ENCODE results near the gene MRC2. TPM values are rescaled to one million over a fixed set of nuclear protein-coding genes. Genes with fewer than 3 reads are reported as not detected.

The MRC2 gene
- total RNA-seq, 4 donors from 2014 or later: 51.9 to 117 (median 78.0) TPM

DNA sequence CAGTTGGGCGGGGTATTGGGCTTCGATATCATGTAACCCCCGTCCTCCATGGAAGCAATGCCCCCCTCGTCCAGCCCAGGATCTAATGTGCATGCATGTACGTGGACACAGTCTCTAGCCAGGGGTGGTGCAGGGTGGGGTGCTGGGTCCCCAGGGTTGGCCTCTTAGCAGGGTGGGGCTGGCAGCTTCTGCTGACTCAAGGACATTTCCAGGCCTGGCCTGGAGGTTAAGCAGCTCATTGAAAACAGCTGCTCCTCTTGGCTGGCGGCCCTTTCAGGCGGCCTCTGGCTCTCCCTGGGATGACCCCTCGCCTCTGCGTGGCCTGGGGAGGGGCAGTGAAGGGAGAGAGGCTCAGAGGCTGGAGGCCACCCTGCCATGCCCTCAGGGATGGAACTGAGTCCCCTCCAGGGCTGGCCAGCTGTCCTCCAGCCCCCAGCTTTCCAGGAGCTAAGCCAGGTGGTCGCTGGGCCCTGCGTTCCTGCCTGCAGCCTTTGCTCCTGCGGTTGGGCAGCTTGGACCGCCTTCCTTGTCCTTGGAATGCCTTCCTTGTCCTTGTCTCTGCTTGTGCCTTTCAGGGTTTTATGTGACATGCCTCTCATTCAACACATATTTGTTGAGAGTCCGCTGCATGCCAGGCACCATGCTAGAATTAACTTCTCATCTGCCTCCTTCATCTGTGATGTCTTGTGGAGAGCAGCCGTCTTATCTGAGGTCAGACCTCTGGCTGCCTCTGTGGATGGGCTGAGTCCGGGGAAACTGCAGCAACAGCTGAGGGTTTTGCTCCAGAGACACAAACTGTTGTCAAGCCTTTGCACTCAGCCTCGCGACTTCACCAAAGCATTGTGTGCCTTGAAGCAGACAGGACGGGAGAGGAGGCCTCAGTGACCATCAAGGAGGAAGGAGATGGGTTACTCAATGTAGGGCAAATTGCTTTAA, 26.6 kb downstream of the MRC2 start:
- no peaks in the 10 kb centered on the region for H3K36me3 ChIP-seq
- no peaks in the 10 kb centered on the region for H3K27me3 ChIP-seq
- H3K4me1 ChIP-seq: peaks cover 0 to 46% (median 18%) of the 10 kb centered on the region in 4 donors
- no peaks in the 10 kb centered on the region for H3K9me3 ChIP-seq
- no peak overlapping the region for H3K27ac ChIP-seq
- TF ChIP-seq POLR2A (IDR thresholded peaks at IDR 0.05) (no peak), EP300 (IDR thresholded peaks at IDR 0.05) (peak in 1 of 2 donors; percentile 29), CTCF (IDR thresholded peaks at IDR 0.05) (no peak)
- peak; percentile 43 to 52 for DNase-seq (ENCODE audit: low spot score in 2 of 2)
- WGBS, 2 donors: 31 to 37% methylated on average over 14 to 19 of the region's 19 CpGs
- peak overlapping the region in 1 of 4 donors; percentile 54 for H3K4me3 ChIP-seq

GRCh38 chr17:62655656-62656055, 28.2 kb downstream of the MRC2 start:
- H3K27me3 ChIP-seq: no peaks in the 10 kb centered on the region
- 60 to 79% methylated on average over 6 of the region's 6 CpGs for WGBS, 2 donors

GRCh38 chr17:62656446-62656845, 29.0 kb downstream of the MRC2 start:
- Histone ChIP-seq H3K4me3 (no peak overlapping the region), H3K4me1 (peaks cover 0 to 42% (median 18%) of the 10 kb centered on the region in 4 donors), H3K9me3 (peaks cover 0 to 16% (median 0%) of the 10 kb centered on the region in 4 donors), H3K27me3 (no peaks in the 10 kb centered on the region), H3K36me3 (no peaks in the 10 kb centered on the region), H3K27ac (no peak overlapping the region)
- WGBS, 2 donors: 64 to 70% methylated on average over 1 of the region's 1 CpG
- TF ChIP-seq CTCF (IDR thresholded peaks at IDR 0.05) (no peak), EP300 (IDR thresholded peaks at IDR 0.05) (no peak), POLR2A (IDR thresholded peaks at IDR 0.05) (no peak)
- DNase-seq (ENCODE audit: low spot score in 2 of 2): no peak

More at GRCh38 chr17:62655656-62656055, 28.2 kb downstream of the MRC2 start:
- no peak for DNase-seq (ENCODE audit: low spot score in 2 of 2)
- no peak overlapping the region for H3K4me3 ChIP-seq
- no peak overlapping the region for H3K27ac ChIP-seq
- no peak for TF ChIP-seq CTCF (IDR thresholded peaks at IDR 0.05)
- TF ChIP-seq EP300 (IDR thresholded peaks at IDR 0.05): no peak
- TF ChIP-seq POLR2A (IDR thresholded peaks at IDR 0.05): no peak
- peaks cover 0 to 8% (median 0%) of the 10 kb centered on the region in 4 donors for H3K9me3 ChIP-seq
- H3K4me1 ChIP-seq: peaks cover 0 to 42% (median 18%) of the 10 kb centered on the region in 4 donors
- H3K36me3 ChIP-seq: no peaks in the 10 kb centered on the region

DNA sequence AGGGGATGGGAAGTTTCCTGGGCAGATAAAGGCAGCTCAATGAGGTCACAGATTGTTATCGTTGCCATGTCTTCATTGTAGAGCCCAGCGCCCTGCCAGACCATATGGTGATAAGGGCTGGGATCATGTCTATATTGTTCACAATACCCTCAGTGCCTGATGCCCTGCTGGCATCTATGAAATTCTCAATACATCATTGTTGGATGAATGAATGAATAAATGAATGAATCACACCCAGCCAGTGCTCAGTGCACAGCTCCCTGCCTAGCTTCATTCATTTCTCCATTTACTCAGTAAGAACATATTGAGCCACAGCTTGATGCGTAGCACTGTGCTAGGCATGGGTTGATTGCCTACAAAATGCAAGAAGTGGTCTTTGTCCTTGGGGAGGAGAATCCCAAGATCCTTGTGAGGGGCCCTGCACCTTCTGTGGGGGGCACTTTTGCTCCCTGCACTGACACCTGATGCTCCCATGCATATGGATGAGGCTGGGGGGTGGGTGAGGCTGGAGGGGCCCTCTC, 29.7 kb downstream of the MRC2 start:
- no peak overlapping the region for H3K27ac ChIP-seq
- 79 to 93% methylated on average over 3 of the region's 3 CpGs for WGBS, 2 donors
- DNase-seq (ENCODE audit: low spot score in 2 of 2): no peak

More for the DNA sequence above, 29.7 kb downstream of the MRC2 start:
- Histone ChIP-seq H3K36me3 (no peaks in the 10 kb centered on the region), H3K4me3 (no peak overlapping the region), H3K9me3 (peaks cover 0 to 17% (median 0%) of the 10 kb centered on the region in 4 donors), H3K27me3 (no peaks in the 10 kb centered on the region), H3K4me1 (peaks cover 0 to 38% (median 17%) of the 10 kb centered on the region in 4 donors)
- TF ChIP-seq POLR2A (IDR thresholded peaks at IDR 0.05) (no peak), CTCF (IDR thresholded peaks at IDR 0.05) (no peak), EP300 (IDR thresholded peaks at IDR 0.05) (no peak)

Measured in tibial nerve (tissue), 4 donors.